GM23338 (cell line): ENCODE measurements around the gene CFAP53. TPM values are rescaled to one million over a fixed set of nuclear protein-coding genes. Genes with fewer than 3 reads are reported as not detected.
A peak's percentile ranks its signal among the peaks of the same experiment; 100 is the strongest.

Experiments
- ATAC-seq: fragments of 200-7000 bp; cut with Tn5 transposase; 3 replicates; pipeline ENCODE4 v1.9.1; 2020
- DNase-seq: peaks from one replicate; pipeline ENCODE4 v3.0.0-alpha.2; 2015; ENCODE audit warnings: low spot score
- H2AFZ ChIP-seq: fragments of 200-600 bp; sonication (generic); 2 replicates; pipeline ENCODE4 v1.8.0; 2016; ENCODE audit warnings: antibody characterized with exemption, mild to moderate bottlenecking, moderate library complexity
- H3F3A ChIP-seq: fragments of 200-600 bp; sonication (generic); replicated peaks from 2 replicates; pipeline ENCODE4 v1.8.0; 2017; ENCODE audit warnings: antibody characterized with exemption, mixed run types, low read depth
- H3K27ac ChIP-seq: fragments of 200-600 bp; sonication (generic); 2 replicates; pipeline ENCODE4 v1.6.1; 2016; ENCODE audit warnings: low read depth
- H3K27me3 ChIP-seq: fragments of 200-600 bp; sonication (generic); 2 replicates; pipeline ENCODE4 v1.8.0; 2016; ENCODE audit warnings: mild to moderate bottlenecking, mixed run types, moderate library complexity; ENCODE audit not compliant: insufficient read depth
- H3K36me3 ChIP-seq: fragments of 200-600 bp; sonication (generic); 2 replicates; pipeline ENCODE4 v1.8.0; 2016; ENCODE audit warnings: mild to moderate bottlenecking; ENCODE audit not compliant: insufficient read depth
- H3K4me1 ChIP-seq: fragments of 200-600 bp; sonication (generic); 2 replicates; pipeline ENCODE4 v1.8.0; 2016; ENCODE audit warnings: mild to moderate bottlenecking, moderate library complexity; ENCODE audit not compliant: insufficient read depth
- H3K4me2 ChIP-seq: fragments of 200-600 bp; sonication (generic); 2 replicates; pipeline ENCODE4 v1.7.1; 2017; ENCODE audit warnings: mixed run types
- H3K4me3 ChIP-seq: fragments of 200-600 bp; sonication (generic); 2 replicates; pipeline ENCODE4 v1.6.1; 2016; ENCODE audit warnings: mixed run types
- H3K79me2 ChIP-seq: fragments of 200-600 bp; sonication (generic); replicated peaks from 2 replicates; pipeline ENCODE4 v1.8.0; 2017; ENCODE audit warnings: mild to moderate bottlenecking; ENCODE audit not compliant: insufficient read depth
- H3K9me2 ChIP-seq: fragments of 200-600 bp; sonication (generic); 2 replicates; pipeline ENCODE4 v1.8.0; 2017; ENCODE audit not compliant: insufficient read depth
- H4K20me1 ChIP-seq: fragments of 200-600 bp; sonication (generic); replicated peaks from 2 replicates; pipeline ENCODE4 v1.8.0; 2017; ENCODE audit warnings: mild to moderate bottlenecking; ENCODE audit not compliant: insufficient read depth
- H3K27ac Mint-ChIP-seq: 2 replicates; pipeline ENCODE4 v1.8.0; 2020; ENCODE audit warnings: inconsistent platforms, mild to moderate bottlenecking, moderate library complexity, mixed read lengths
- H3K27me3 Mint-ChIP-seq: 3 replicates; pipeline ENCODE4 v1.8.0; 2022; ENCODE audit warnings: low read depth, mild to moderate bottlenecking, moderate library complexity, mixed read lengths, inconsistent platforms; ENCODE audit not compliant: insufficient read depth, poor library complexity
- H3K36me3 Mint-ChIP-seq: 3 replicates; pipeline ENCODE4 v1.8.0; 2021; ENCODE audit warnings: low read depth, mild to moderate bottlenecking, inconsistent platforms, moderate library complexity, mixed read lengths
- H3K4me1 Mint-ChIP-seq: 3 replicates; pipeline ENCODE4 v1.8.0; 2020; ENCODE audit warnings: mild to moderate bottlenecking, inconsistent platforms, mixed read lengths
- H3K4me3 Mint-ChIP-seq: 3 replicates; pipeline ENCODE4 v1.8.0; 2021; ENCODE audit warnings: moderate library complexity, mild to moderate bottlenecking, inconsistent platforms, mixed read lengths
- H3K9me3 Mint-ChIP-seq: 3 replicates; pipeline ENCODE4 v1.8.0; 2020; ENCODE audit warnings: moderate library complexity, mild to moderate bottlenecking, inconsistent platforms, mixed read lengths
- CREB1 ChIP-seq: fragments of 250-450 bp; sonication (Bioruptor Pico); IDR thresholded peaks from 2 replicates; pipeline ENCODE4 v1.5.0; 2020; ENCODE audit warnings: low read depth, mild to moderate bottlenecking, moderate library complexity
- CTCF ChIP-seq, 2 experiments: fragments of 200-600 bp in 1 of 2; sonication (generic) in 1 of 2; conservative IDR thresholded peaks; 2 replicates each; pipeline versions ENCODE4 v1.5.1 to v1.6.1; 2016 to 2017; ENCODE audit warnings: antibody characterized with exemption in 2 of 2, low read depth in 2 of 2, mild to moderate bottlenecking in 2 of 2, moderate library complexity in 1 of 2
- ETS1 ChIP-seq: IDR thresholded peaks from 2 replicates; pipeline ENCODE4 v1.6.1; 2016; ENCODE audit warnings: antibody characterized with exemption
- EZH2 ChIP-seq: fragments of 200-600 bp; sonication (generic); IDR thresholded peaks from one replicate; pipeline ENCODE4 v1.8.0; 2017; ENCODE audit warnings: antibody characterized with exemption, mild to moderate bottlenecking, low read depth; ENCODE audit not compliant: unreplicated experiment
- EZH2phosphoT487 ChIP-seq: fragments of 200-600 bp; sonication (generic); IDR thresholded peaks from one replicate; pipeline ENCODE4 v1.8.1; 2018; ENCODE audit warnings: antibody characterized with exemption; ENCODE audit not compliant: unreplicated experiment
- JUNB ChIP-seq: IDR thresholded peaks from one replicate; pipeline ENCODE4 v1.6.1; 2016; ENCODE audit warnings: antibody characterized with exemption; ENCODE audit not compliant: unreplicated experiment
- NANOG ChIP-seq: IDR thresholded peaks from 2 replicates; pipeline ENCODE4 v1.6.1; 2016; ENCODE audit warnings: antibody characterized with exemption, borderline replicate concordance
- POLR2AphosphoS5 ChIP-seq: IDR thresholded peaks from 2 replicates; pipeline ENCODE4 v1.6.1; 2016; ENCODE audit warnings: antibody characterized with exemption, low read depth
- REST ChIP-seq: IDR thresholded peaks from one replicate; pipeline ENCODE4 v1.6.1; 2018; ENCODE audit warnings: antibody characterized with exemption; ENCODE audit not compliant: unreplicated experiment
- STAT1 ChIP-seq: IDR thresholded peaks from one replicate; pipeline ENCODE4 v1.6.1; 2016; ENCODE audit warnings: antibody characterized with exemption; ENCODE audit not compliant: unreplicated experiment
- ZNF114 ChIP-seq: fragments of 250-450 bp; sonication (Bioruptor Pico); IDR thresholded peaks from 2 replicates; pipeline ENCODE4 v1.5.0; 2020; ENCODE audit warnings: mild to moderate bottlenecking, moderate library complexity
- ZNF331 ChIP-seq: fragments of 250-450 bp; sonication (Bioruptor Pico); IDR thresholded peaks from 2 replicates; pipeline ENCODE4 v1.5.0; 2020; ENCODE audit warnings: low read depth, mild to moderate bottlenecking, moderate library complexity
- ZNF462 ChIP-seq: fragments of 250-450 bp; sonication (Bioruptor Pico); IDR thresholded peaks from 2 replicates; pipeline ENCODE4 v1.5.0; 2020; ENCODE audit warnings: mild to moderate bottlenecking, moderate library complexity
- polyA plus RNA-seq: library from polyadenylated mRNA; unstranded; fragments of >200 nt; fragmentation: Nextera tagmentation; extraction: Ambion mirVana; gene quantifications from 2 replicates; pipeline ENCODE4 v1.2.1, GENCODE V29; 2016
- total RNA-seq: library from RNA; depleted of rRNA; stranded (reverse); fragments of >200 nt; shearing (Covaris generic); gene quantifications from 2 replicates; pipeline ENCODE4 v1.2.3, GENCODE V29; 2014

Gene CFAP53
- total and polyA plus RNA-seq, 2 experiments from 2014 or later: 0.71 TPM; not detected in 1

- ATAC-seq (peak; percentile 95), DNase-seq (peak; percentile 95)
- peaks cover 25% of the 10 kb centered on the region for H3K79me2 ChIP-seq
- Mint-ChIP-seq H3K36me3 (peaks cover 48% of the 10 kb centered on the region), H3K27me3 (peaks cover 10% of the 10 kb centered on the region), H3K4me3 (peak within 1 kb of the TSS; percentile 91), H3K4me1 (peaks cover 14% of the 10 kb centered on the region), H3K27ac (peak within 1 kb of the TSS; percentile 90), H3K9me3 (no peaks in the 10 kb centered on the region)
- peaks cover 6% of the 10 kb centered on the region; the same call in 1 of the 2 replicates for H3K4me1 ChIP-seq
- H3K4me3 ChIP-seq: peak within 1 kb of the TSS; percentile 96
- no peaks in the 10 kb centered on the region for H3K9me2 ChIP-seq
- H3K36me3 ChIP-seq: peaks cover 8% of the 10 kb centered on the region; the same call in 1 of the 2 replicates
- no peaks in the 10 kb centered on the region; the same call in 1 of the 2 replicates for H3F3A ChIP-seq
- H4K20me1 ChIP-seq: no peaks in the 10 kb centered on the region; the same call in 1 of the 2 replicates
- peak within 1 kb of the TSS; percentile 96 for H3K4me2 ChIP-seq
- no peak for TF ChIP-seq REST
- TF ChIP-seq CREB1 (CRISPR knock-in tag): peak; percentile 71
- TF ChIP-seq ETS1: peak; percentile 96
- TF ChIP-seq ZNF462 (CRISPR knock-in tag): no peak
- TF ChIP-seq CTCF (conservative IDR thresholded peaks at IDR 0.05; ENCODE audit: low read depth in 2 of 2): peak in 1 of 2 experiments; percentile 11; a peak in 1 of 4 replicates
- TF ChIP-seq NANOG: no peak
- no peak for TF ChIP-seq ZNF331 (CRISPR knock-in tag)
- TF ChIP-seq EZH2: no peak
- TF ChIP-seq STAT1: no peak
- no peak for TF ChIP-seq EZH2phosphoT487
- TF ChIP-seq POLR2AphosphoS5: peak; percentile 87
- no peak for TF ChIP-seq ZNF114 (CRISPR knock-in tag)
- TF ChIP-seq JUNB: no peak
- no peaks in the 10 kb centered on the region for H3K27me3 ChIP-seq
- peak within 1 kb of the TSS; percentile 60 for H3K27ac ChIP-seq
- peak within 1 kb of the TSS; percentile 95 for H2AFZ ChIP-seq
Observed at GRCh38 chr18:50281295-50281971, 15.1 kb upstream of the CFAP53 start, which contains the start of gene MBD1. MBD1 (minus strand) TSS chr18:50281523; CDS start chr18:50279992, 1,531 bp downstream.
